NCI-H146 treated with DMSO at 0.1 percent for 48 hours (cell line): ENCODE measurements around the gene ADH4.
"Not testable (repeated sequence)": the region's sequence is repeated elsewhere in the genome, so short reads cannot be mapped to it uniquely, and the experiment has no call there.

Source experiments
- DNase-seq: peaks from one replicate; lab custom pipeline; 2025; ENCODE audit not compliant: unreplicated experiment; lab: John Stamatoyannopoulos, UW

The ADH4 gene

DNA sequence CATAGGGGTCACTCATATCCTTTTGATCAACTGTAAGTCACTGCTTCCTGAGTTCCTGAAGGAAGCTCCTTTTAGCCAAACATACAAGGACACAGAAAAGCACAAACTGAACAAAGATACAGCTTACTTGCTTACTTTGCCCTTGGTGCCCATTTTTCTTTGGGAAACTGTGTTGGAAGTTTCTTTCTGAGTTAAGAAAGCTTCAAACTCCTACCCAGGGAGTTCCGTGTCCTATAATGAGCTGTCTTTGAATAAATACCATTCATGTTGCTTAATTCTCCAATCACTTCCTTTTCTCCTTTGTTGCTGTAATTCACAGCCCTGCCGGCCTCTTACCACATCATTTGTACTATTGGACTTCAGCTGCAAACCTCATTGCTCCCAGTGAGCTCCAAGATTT, at the start of gene ADH4:
Gene ADH4 (minus strand): TSS at position 228 of the 400 bp plus-strand sequence. CDS start 75 bp downstream, at position 153.
- DNase-seq = no peak

DNA sequence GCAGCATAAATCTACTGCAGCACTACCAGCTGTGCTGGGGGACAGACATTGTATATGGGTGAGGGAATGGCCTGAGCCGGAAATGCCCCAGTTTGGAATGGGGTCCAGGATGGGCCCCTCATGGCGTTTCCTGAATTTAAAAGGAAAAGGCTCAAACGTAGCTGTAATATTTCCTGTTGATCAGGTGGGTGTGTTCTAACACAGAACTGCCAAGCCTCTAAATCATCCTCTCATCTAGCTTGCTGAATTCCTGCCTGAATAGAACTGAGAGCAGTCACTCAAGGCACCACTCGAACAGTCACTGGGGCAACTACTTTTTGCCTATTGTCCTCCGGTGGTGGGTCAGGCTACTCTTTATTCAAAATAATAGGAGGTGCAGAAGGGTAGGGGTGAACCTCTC, 46.2 kb upstream of the ADH4 start:
- DNase-seq = no peak

DNA sequence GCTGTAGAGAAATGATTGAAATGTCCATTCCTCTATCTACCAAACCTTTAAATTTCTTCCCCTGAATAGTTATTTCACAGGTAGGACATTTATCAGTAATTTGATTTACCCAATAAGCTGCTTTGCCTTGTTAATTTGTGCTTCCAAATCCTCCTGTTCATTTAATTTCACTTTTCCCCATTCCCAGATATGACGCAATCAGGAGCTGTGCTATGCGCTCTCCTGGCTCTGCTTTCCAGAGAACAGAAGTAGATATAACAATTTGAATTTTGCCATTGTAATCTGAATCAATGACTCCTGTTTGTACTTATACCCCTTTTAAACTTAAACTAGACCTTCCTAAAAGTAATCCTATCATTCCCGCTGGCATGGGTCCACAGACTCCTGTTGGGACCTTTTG, 45.8 kb upstream of the ADH4 start:
- not testable (repeated sequence) for DNase-seq

DNA sequence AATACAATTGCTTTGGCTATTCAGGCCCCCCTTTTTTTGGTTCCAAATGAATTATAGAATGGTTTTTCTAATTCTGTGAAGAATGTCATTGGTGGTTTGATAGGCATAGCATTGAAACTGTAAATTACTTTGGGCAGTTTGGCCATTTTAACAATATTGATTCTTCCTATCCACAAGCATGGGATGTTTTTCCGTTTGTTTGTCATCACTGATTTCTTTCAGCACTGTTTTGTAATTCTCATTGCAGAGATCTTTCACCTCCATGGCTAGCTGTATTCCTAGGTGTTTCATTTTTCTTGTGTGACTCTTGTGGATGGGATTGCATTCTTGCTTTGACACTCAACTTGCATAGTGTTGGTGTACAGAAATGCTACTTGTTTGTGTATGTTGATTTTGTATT, 41.9 kb upstream of the ADH4 start:
- no peak for DNase-seq

DNA sequence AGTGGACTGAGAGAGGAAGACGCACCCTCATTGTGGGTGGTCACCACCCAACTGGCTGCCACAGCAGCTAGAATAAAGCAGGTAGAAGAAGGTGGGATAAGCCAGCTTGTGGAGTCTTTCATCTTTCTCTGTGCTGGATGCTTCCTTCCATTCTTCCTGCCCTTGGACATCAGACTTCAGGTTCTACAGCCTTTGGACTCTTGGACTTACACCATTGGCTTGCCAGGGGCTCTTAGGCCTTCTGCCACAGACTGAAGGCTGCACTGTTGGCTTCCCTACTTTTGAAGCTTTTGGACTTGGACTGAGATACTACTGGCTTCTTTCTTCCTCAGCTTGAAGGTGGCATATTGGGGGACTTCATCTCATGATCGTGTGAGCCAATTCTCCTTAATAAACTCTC, 41.5 kb upstream of the ADH4 start:
- DNase-seq = no peak

DNA sequence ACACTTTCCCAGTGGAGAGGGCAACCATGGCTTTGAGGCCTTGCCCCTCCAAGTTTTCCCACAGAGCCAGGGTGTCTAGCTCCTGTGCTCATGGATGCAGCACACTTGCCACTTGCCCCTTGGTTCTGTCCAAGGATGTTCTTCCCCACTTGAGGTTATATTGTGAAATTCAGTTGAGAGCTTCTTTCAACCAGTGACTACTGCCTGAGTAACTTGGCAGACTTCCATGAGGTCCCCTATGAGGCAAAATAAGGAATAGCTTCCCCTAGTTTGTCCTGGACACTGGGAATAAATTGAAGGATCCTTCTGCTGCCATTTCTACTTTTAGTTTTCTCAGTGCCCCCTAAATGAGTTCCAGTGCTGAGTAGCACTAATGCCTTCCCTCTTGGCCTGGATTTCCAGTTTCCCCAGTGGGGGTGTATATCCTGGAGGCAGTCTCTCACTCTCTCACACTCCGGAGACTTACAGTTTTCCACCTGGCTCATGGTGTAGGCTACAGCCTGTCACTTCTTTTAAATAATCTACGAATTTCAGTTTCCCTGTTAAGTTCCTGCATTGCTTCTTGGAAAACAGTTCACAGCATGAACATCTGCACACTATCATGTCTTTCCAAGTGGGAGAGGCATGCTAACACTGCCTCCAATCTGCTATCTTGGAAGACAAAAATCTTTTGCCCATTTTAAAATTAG, 36.4 kb upstream of the ADH4 start:
- DNase-seq = no peak

DNA sequence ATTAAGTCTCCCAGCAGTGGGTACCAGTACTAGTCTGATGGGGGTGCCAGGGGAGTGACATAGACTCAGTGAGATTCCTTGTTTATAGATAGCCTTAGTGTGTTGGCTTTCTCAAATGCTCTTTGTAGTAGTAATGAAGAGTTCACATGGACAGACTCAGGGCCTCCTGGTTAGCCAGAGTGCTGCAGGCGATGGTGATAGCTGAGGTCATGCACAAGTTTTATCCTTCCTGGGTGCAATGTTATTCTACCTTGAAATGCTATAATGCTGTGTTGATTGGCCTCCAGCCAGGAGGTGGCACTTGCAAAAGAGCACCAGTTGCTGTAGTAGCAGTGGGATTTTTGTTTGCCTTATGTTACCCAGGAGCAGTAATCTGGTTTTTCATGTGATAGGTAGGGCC, 35.5 kb upstream of the ADH4 start:
- DNase-seq = no peak

DNA sequence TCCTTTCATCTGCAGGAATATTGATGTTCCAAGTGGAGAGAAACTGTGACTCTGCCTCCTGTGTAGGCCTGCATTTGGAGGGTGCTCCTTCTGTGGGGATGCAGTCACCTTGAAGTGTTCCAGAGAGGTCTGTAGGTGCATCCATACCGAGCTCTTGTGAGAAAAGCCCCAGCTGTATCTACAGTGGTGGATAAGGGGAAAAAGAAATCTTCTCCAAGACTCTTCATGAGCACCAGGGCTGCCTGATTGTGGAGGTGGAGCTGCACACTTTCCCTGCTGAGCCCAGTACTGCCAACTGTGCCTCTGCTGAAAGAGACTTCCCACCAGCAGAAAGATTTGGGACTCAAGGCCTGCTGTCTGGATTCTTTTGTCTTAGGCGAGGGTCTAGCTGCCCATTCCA, 35.1 kb upstream of the ADH4 start:
- no peak for DNase-seq

DNA sequence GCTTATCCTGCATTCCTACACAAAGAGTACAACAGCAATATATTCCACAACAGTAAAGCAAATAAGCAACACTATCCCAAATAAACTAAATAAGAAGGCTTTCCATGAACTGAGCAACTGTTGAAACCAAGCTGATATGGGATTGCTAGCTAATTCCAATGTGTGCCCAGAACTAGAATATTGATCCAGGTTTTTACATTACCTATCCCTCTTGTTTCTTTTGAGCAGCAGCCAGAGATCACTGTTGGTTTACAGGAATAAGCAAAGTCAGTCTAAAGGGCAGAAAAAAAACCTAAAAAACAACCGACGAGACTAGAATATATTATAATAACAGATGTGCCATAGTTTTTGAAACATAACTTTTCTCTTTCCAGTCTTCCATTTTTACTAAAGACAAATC, 22.4 kb upstream of the ADH4 start:
- no peak for DNase-seq

DNA sequence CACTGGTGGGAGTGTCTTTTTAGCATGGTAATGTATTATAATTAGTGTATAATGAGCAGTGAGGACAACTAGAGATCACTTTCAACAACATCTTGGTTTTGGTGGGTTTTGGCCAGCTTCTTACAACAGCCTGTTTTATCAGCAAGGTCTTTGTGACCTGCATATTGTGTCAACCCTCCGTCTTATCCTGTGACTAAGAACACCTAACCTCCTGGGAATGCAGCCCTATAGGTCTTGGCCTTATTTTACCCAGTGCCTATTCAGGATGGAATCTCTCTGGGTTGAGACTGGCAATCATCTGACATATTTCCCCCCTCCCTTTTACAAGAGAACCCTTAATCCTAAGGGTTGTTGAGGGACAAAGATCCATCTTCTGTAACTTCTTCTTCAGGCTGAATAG, 21.9 kb upstream of the ADH4 start:
- DNase-seq = no peak

DNA sequence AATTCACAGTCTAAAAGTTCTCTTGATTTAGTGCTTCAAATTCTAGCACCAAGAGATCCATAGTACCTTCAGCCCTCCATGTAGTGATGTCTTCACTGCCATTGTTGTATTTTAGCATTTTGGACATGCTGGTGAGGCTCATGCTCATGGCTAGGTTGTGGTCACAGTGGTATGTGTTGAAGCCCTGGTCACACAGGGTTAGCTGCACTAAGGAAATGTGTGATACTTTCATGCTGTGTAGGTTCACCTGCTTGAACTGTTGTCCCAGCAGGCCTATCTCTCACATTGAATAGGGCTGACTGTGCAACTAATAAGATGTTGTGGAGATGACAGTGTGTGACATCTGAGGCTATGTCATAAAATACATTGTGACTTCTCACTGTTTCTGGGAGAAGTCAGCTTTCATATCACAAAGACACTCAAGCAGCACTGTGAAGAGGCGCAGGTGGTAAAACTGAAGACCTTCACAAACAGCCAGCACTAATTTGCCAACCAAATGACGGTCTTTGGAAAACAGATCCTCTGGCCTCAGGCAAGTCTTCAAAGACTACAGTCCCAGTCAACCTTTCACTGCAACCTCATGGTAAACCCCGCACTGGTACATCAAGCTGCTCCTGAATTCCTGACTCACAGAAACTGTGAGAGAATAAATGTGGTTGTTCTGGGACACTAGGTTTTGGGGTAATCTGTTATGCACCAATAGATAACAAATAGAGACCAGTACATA, 17.4 kb upstream of the ADH4 start:
- DNase-seq = no peak

DNA sequence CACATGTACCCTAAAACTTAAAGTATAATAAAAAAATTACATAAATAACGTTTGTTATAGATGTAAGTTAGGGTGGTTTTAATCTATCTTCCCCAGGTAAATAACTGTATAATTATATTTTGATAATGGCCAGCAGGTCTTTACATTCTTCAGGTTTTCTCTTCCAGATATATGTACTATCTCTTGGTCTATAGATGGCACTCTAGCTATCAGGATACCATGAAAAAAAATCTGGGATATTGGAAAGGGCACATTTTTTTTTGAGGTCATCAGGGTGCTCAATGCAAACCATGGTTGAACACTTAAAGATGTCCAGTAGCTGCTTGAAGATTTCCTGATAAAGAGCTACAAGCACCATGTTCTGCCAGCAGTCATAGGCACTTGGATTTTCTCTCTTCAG, 15.6 kb upstream of the ADH4 start:
- no peak for DNase-seq

DNA sequence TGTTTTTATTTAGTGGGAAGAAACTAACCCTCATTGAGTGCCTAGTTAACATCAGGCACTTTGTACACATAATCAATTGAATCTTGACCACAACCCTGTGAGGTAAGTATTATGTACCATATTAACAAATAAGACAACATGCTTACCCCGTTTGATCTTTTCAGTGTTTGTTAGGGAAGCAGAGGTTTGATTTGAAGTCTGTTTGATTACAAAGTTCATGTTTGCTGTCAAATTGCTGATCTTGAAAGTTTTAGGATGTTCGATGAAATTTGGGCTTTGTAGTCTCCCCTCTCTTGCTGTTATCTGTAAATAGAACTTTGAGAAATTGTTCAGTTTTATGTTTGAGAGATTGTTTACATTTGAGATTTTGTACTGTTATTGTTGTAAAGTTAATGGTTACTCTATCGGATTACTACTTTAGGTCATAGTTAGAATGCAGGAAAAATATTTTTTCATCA, 13.4 kb upstream of the ADH4 start:
- no peak for DNase-seq

DNA sequence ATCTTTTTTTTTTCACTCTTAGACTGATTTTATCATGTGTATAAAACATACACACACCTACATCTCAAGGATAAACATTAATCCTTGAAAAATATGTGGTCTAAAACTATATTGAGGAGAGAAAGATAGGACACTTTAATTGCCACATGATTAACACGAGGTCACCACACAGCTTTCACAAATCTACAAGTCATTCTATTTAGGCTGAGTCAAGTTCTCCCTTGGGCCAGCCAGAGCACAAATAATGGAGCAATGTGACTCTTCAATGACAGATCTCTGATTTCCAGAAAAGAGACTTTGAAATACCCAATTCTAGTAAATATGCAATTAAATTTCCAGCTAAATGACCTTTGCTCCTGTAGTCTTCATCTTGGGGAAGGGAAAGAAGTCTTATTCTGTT, 12.9 kb upstream of the ADH4 start:
- no peak for DNase-seq

DNA sequence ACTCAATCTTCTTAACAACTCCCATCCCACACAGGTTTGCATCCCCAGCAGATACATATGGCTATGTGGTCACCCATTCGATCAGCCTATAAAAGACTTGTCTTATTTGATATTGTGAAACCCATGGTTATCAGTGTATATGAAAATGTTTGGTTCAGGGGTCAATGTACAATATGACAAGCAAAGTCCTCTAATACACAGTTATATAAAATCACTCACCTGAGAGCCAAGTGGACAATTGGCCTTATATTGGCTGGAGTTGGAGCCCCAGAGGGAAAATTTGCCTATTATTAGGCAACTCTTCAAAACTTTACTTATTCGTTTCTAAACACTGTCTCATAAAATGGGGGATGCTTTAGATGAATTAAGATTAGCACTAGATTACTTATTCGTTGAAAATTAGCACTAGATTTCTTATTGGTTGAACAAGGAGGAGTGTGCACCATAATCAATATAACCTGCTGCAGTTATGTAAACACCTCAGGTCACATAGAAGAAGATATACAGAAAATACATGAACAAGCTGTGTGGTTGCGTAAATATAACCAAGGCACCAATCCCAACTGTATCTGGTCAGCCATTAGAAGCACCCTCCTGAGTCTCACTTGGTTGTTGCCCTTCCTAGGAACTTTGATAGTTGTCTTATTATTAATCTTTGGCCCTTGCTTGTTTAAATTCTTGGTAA, 10.7 kb upstream of the ADH4 start:
- DNase-seq = no peak

DNA sequence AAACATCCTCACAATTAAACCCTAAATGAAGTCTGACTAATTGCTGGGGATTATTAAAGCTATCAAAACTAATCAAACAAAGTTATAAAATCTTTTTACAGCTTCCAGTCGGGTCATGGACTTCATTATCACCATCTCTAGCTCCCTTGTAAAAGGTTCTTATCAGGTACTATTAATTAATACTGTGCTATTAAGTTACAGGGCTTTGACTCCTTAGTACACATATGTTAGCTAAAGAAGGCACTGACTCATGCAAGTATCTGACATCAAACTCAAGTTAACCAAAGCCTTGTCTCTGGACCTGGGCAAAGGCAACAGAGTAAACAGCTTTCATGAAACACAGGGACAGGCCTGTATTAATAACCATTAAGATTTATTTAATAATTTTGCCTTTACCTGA, 7.9 kb upstream of the ADH4 start:
- no peak for DNase-seq

DNA sequence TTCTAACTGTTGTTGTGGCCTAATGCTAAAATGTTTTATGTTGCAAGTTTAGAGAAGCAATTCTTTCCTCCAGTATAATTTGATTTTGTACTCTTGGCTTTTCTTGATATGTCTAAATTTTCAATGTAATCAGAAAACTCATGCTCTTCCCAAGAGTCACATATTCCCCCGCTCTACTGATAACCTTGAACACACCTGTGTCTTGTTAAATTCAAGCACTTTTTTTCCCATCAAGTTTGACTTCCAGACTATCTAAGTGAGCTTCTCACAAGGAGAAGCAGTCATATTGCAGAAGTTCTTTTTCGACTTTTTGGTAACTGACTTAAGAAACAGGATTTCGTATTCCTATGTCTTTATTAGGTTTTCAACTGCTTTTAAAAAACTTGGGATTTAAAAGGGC, 7.4 kb upstream of the ADH4 start:
- no peak for DNase-seq

DNA sequence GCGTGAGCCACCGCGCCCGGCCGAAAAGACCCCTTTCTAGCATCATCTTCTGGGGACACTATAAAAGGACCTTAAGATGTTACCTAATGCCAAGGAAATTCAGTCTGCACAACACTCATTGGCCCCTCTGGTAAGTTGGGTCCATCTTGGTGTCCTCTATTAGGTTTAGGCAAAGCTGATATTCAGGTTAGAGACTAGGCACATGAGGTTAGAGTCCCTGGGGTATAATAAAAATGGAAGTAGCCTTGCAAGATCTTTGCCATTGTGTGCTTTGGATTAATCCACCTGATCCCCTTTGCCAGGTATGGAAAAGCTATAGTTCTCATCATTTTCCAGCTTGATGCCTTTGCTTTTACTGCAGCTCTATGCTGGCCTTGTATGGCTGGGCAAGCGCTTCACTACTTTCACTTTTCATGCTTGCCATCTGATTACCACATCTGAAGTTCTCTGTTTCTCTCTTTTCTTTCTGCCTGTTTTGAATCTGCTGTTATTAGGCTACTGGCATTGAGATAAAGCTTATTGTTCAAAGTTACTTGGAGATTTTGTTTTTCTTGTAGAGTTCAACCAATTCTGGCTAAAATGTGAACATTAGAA, 5.4 kb upstream of the ADH4 start:
- DNase-seq = no peak

DNA sequence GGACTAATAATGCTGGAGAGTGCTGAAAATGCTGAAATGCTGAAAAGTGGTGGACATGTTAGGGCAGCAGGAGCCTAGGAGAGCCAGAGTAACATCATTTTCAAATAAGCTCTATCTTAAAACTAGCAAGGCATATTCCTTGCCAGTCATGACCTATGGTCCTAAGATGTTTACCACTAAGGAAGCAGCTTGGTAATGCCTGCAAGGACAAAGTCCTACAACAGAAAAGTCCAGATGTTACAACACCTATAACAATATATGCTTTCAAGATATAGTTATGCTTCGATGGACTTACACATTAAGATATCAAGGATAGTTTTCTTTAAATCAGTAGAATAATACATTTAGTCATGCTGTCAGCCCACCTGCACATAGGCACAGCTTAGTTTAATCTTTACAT, 4.5 kb upstream of the ADH4 start:
- no peak for DNase-seq

DNA sequence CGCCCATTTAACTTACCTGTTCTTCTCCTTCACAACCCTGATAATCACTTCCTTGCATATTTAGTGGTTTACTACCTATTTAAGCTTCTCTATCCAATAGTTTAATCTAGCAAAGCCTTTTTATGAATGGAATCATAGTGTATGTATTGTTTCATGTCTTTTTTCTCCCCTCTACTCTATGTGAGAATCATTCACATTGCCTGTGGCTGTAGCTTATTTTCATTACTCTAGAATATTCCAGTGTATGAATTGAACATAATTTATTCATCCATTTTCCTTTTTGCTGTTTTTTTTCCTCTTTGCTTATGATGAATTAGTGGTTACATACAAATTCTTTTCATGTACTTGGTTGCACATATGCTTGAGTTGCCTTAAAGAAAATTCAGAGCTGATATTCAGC, 490 bp upstream of the ADH4 start:
- no peak for DNase-seq

DNA sequence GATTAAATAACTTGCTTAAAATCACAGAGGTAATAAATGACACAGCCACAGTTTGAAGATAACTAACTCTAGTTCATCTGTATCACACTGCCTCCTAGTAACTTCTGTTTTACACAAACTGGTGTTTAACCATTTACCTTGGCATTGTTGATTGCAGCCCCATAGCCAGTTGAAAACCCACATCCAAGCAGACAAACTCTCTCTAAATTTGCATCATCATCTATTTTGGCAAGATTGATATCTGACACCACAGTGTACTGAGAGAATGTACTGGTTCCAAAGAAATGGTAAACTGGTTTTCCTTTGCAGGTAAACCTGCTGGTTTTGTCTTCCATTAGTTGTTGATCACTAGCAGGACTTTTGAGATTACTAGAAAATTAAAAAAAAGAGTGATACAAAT, 7.8 kb downstream of the ADH4 start:
- no peak for DNase-seq
